HG03565 (cell line): Measurements from ENCODE around the gene ABCC3.

Experiments
- ATAC-seq: cut with Tn5 transposase; IDR thresholded peaks from one replicate; pipeline ENCODE4 v1.9.1; 2021; ENCODE audit warnings: mild to moderate bottlenecking, moderate library complexity; ENCODE audit not compliant: unreplicated experiment

The ABCC3 gene

GRCh38 chr17:50728881-50729765 lies 94.4 kb downstream of the ABCC3 start:
- ATAC-seq = no peak

DNA sequence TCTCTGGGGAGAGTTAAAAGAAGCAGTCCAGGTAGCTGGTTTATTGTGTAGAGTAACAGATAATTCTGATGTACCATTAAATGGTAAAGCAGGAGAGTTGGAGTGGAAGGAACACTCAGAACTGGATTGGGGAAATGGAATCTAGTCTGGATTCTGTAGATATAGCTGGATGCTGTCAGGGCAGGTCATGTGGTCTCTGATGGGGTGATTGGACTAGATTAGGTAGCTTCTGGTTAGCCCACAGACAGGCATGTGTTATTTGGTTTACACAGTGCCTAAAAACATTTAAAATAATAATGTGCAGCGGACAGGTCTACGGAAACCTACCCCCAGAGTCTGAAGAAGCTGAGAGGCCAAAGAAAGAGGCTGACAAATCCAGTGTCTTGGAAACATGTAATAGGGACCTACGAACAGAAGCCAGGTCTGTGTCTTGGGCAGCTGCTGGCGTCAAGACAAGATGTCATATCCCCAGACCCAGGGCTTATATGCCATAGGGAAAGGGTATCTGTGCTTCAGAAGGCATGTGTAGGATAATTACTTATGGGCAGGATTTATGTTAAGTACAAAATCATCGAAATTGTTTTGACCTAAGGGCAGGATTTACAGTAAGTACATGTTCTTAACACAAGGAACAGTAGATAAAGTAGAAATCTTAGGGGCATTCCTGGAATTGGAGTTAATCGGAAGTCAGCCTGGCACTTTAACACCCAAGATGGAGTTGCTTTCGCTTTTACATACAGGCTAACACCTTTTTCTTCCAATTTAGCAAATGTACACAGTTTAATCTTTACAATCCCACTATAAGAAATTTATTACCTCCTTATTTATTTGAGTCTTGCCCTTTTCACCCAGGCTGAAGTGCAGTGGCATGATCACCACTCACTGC lies 97.1 kb downstream of the ABCC3 start:
- no peak for ATAC-seq

DNA sequence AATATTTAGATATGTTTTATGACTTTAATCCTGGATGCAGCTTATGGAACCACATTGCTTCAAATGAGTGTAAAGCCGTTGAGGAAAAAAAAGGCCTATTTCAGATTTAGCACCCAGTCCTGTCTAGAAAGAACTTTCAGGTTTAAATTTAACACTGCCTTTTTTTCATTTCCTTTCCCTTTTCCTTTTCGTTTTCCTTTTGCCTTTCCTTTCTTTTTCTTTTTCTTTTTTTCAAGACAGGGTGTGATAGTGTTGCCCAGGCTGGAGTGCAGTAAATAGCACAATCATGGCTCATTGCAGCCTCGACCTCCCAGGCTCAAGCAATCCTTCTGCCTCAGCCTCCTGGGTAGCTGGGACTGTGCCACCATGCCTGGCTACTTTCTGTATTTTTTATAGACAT lies 100.6 kb downstream of the ABCC3 start:
- no peak for ATAC-seq

GRCh38 chr17:50737118-50737698 lies 102.5 kb downstream of the ABCC3 start:
- ATAC-seq = no peak

DNA sequence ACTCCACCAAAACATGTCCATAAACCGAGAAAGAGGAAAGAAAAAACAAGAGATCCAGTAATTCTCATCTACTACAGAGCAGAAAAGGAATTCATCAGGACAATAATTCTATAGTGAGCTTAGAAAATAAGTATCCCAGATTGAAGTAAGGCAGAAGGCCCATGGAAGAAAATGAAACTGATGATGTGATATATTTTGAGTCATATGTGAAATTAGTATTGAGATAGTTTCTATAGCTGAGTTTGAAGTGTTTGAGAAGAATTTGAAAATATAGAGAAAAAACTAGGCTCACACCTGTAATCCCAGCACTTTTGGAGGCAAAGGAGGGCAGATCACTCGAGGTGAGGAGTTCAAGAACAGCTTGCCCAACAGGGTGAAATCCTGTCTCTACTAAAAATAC lies 104.4 kb downstream of the ABCC3 start:
- ATAC-seq = no peak
